Activated T-cell treated with anti-CD3 and anti-CD28 coated beads, Interleukin-2, amount 50 U/mL, for 48 hours (primary cell): ENCODE data around the gene ELN.
"Not testable (repeated sequence)": the region's sequence is repeated elsewhere in the genome, so short reads cannot be mapped to it uniquely, and the experiment has no call there.

Source experiments
- DNase-seq, 2 experiments: peaks; one replicate each; pipeline ENCODE4 v3.0.0-alpha.2; 2020

ELN gene

DNA sequence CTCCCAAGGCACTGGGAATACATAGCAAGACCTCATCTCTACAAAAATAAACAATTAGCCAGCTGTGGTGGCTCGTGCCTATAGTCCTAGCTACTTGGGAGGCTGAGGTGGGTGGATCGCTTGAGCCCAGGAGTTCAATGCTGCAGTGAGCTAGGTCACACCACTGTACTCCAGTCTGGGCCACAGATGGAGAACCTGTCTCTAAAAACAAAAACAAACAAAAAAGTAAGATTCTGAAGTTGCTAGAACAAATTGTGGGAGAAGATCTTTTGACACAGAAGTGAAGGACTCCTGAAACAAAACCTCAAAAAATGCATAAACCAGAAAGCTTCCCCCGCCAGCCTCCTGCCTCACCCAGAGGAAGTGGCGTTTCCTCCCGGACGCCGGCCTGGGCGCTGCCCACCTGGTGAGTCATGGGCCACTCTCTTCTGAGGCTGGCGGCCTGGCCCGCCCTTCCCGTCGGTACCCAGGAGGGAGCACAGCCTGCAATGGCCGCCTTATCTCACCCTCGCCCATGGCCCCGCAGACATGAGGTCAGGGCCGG lies 25.4 kb upstream of the ELN start:
- peak; percentile 38 to 44 for DNase-seq

GRCh38 chr7:74003621-74004020 lies 24.4 kb upstream of the ELN start:
- DNase-seq: no peak

GRCh38 chr7:74006032-74006431 lies 21.9 kb upstream of the ELN start:
- DNase-seq: no peak

DNA sequence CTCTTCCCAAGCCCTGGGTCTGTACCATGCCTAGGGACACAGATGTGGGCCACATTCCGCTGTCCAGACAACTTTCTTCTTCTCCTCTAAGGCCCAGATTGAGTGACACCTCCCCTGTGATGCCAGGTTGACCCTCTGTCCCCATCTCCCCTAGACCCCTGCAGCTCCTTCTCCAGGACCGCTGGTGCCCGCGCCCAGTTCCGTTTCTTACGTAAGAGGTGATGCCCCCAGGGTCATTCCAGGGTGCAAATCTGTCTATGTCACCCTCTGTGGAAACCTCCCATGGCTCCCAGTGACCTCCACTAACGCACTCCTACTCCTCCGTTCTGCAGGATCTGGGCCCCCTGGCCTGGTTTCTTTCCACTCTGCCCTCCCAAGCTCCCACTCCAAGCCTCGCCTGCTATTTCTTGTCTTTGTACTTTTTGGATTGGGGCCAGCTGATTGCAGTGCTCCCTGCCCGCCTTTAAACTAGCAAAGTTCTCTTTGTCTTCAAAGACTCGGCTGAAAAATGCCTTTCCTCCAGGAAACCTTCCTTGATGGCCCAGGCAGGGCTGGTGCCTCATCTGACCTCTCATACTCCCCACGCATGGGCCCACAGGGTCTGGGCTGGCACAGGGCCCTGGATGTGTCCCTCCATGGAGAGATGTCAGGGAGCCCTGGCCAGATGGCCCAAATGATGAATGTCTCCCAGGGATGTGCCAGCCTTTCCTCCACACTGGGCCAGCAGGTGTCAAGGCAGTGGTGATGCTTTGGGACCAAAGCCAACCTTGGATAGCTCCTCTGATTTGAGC lies 21.3 kb upstream of the ELN start:
- no peak for DNase-seq

GRCh38 chr7:74007242-74007567 lies 20.8 kb upstream of the ELN start:
- no peak for DNase-seq

GRCh38 chr7:74008687-74009086 lies 19.3 kb upstream of the ELN start:
- DNase-seq: no peak

DNA sequence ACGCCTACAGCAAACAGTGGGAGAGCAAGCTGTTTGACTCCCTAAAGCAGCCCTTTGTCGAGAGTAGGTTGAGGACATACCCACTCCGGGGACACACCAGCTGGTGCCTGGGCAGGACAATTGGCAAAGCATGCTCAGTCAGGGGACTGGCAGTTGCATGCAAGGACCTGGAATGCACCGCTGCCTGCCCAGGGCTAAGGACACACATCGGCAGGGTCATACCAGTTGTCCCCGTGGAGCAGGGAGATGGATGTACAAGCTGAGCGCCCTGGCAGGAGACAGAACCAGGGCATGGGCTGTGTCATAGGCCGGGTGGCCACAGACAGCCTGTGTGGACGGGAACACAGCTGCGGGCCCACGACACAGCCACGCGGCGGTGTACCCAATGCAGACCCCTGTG lies 18.3 kb upstream of the ELN start:
- DNase-seq: no peak

DNA sequence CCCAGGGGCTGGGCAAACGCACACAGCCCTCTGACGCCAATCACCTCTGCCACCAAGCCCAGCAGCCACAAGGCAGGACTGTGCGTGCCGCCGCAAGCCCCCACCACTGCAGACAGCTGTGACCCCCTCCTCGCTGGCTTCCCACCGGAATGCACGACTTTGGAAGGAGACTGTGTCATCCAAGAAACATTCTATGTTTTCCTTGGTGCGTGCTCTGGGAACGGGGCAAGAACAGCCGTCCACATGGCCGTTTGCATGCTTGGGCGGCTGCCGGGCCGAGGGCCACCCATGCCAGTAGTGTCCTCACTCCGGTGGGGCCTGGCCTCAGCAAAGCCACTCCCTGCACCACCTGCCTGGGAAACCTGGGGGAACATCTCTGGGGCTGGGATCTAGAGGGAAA lies 17.6 kb upstream of the ELN start:
- no peak for DNase-seq

GRCh38 chr7:74011421-74011820 lies 16.6 kb upstream of the ELN start:
- not testable (repeated sequence) for DNase-seq

GRCh38 chr7:74012842-74013249 lies 15.1 kb upstream of the ELN start:
- DNase-seq: no peak

GRCh38 chr7:74013539-74014272 lies 14.3 kb upstream of the ELN start:
- no peak for DNase-seq

GRCh38 chr7:74014931-74015330 lies 13.0 kb upstream of the ELN start:
- DNase-seq: no peak

GRCh38 chr7:74015670-74016069 lies 12.3 kb upstream of the ELN start:
- DNase-seq: no peak

DNA sequence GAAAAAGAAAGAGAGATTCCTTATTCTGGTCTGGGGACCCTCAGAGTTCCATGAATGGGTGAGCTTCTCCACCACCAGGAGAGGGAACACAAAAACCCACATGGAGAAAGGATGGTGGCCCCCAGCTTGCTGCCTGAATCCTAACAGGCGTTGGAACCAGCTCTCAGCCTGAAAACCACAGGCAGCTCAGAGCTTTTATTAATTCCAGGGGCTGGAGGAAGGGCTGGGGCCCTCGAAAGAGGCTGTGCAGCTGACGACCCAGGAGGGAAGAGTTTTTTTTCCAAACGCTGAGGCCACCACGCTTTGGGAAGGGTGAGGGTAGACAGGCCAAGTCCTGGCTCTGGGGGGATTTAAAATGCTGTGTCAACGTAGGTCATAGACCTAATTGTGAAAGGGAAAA lies 10.8 kb upstream of the ELN start:
- no peak for DNase-seq

GRCh38 chr7:74018246-74018895 lies 9.6 kb upstream of the ELN start:
- DNase-seq: no peak

DNA sequence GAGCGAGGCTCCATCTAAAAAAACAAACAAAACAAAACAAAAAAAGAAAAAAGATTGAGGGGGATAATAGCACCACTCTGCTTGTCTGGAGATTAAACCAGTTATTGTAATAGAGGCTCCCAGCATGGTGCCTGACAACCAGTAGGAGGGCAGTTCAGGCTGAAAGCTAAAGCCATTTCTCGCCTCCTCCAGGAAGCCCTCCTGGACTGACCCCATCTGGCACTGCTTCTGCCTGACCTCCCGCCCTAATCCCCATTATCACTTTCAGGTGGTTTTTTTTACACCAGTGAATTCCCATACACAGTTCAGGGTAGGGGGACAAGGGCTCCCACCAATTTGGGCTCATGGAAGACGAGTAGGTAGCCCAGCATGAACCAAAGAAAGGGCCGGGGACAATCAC lies 8.8 kb upstream of the ELN start:
- DNase-seq: no peak

- DNase-seq: no peak
Observed at GRCh38 chr7:74020390-74020789, 7.6 kb upstream of the ELN start.

DNA sequence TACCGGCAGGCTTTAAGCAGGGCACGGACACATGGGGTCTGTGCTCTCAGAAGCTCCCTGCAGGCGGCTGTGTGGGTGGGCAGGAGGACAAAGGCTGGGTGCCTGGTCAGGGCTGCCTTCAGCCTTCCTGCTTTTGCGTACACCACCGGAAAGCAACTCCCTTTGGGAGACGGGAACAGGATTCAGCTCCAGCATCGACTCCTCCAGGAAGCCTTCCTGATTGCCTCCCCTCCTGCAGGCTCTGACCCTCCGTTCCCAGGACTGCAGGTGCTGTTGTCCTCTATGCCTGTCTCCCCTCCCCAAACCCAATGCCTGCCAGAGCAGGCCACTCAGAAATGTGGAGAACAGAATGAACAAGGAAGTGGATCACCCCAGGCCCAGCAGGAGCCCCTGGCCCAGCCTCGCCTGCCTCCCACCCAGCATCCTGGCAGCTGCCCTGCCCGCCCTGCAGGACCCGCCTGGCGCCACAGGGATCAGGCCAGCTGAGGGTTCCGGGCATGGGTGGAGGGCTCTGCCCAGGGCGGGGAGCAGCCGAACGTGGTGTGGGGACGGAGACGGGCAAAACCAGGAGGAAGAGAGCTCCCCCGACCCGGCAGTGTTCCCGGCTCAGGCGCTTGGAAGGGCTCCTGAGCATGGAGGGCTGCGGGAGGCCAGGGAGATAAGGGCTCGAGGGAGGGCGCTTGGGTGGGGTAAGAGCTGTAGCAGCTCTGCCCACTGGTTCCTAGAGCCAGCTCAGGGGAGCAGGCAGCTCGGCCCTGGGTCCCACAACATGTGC lies 6.2 kb upstream of the ELN start:
- no peak for DNase-seq

DNA sequence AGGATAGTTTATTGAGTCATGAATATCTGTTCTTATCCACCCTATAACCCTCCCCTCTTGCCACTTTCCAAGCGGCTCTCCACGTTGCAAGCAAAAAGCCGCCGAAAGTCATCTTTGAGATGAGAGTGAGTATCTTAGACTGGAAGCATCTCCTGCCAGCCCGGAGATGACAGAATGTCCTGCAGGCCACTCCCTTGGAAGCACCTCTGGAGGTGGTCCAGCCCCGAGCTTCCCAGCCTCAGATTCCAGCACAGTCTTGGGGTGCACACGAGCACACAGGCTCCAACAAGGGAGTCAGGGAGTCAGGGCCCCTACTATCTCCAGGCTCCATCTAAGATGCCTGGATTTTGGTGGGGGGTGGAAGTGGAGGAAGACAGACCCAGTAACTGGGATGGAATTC lies 5.5 kb upstream of the ELN start:
- no peak for DNase-seq

- DNase-seq: no peak
Observed at GRCh38 chr7:74023092-74023536, 4.9 kb upstream of the ELN start.

DNA sequence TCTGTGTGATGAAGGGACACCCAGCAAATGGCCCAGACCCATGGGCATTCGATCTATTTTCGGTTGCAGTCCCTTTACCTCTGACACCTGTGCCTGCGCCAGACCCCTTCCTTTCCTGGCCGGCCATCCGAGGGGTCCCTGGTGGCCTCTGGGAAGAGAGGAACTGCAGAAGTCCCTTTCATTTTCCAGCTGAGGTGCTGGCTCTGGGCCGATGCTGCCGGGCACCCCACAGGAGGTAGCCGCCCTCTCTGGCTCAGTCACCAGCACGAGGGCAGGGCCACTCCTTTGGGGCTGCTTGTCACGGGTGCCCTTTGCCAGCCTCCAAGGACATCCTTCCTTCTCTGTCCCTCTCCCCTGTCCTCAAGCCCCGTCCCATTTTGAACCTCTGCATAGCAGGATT lies 4.2 kb upstream of the ELN start:
- DNase-seq: no peak

DNA sequence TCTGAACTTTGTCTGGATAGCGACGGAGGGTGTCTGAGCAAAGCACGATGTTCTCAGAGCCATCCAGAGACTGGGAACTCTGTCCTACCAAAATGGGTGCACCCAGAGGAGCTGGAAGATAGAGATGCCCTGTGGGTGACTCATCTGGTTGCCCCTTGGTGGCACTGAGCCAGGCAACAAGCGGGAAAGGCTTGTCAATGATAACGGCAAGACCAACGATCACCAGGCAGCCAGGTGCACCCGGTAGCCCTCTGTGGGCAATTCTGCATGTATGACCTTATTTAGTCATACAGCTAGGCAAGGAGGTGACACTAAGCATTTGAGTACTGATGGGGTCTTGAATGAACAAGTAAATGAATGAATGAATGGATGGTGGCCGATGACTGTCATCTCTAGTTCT lies 2.8 kb upstream of the ELN start:
- no peak for DNase-seq

GRCh38 chr7:74025730-74026129 lies 2.2 kb upstream of the ELN start:
- DNase-seq: no peak
